Esophagus (tissue), 2 donors: ENCODE results near the gene LBP. TPM values are rescaled to one million over a fixed set of nuclear protein-coding genes. Genes with fewer than 3 reads are reported as not detected.
"Not testable (repeated sequence)": the region's sequence is repeated elsewhere in the genome, so short reads cannot be mapped to it uniquely, and the experiment has no call there.

ENCODE experiments used
- H3K27ac ChIP-seq, 2 donors: one replicate each; pipeline ENCODE4 v1.5.1; 2013; ENCODE audit warnings: low read depth in 2 of 2, mild to moderate bottlenecking in 2 of 2, inconsistent platforms in 1 of 2, low read length in 1 of 2, moderate library complexity in 1 of 2
- H3K27me3 ChIP-seq, 2 donors: one replicate each; pipeline ENCODE4 v1.6.1; 2013; ENCODE audit warnings: low read length in 2 of 2, control low read depth in 1 of 2, mild to moderate bottlenecking in 1 of 2; ENCODE audit not compliant: insufficient read depth in 2 of 2, control insufficient read depth in 1 of 2
- H3K36me3 ChIP-seq, 2 donors: one replicate each; pipeline ENCODE4 v1.6.1; 2013; ENCODE audit warnings: low read length in 1 of 2; ENCODE audit not compliant: control insufficient read depth in 2 of 2, insufficient read depth in 2 of 2
- H3K4me1 ChIP-seq, 2 donors: one replicate each; pipeline ENCODE4 v1.6.1; 2013; ENCODE audit warnings: low read length in 1 of 2; ENCODE audit not compliant: control insufficient read depth in 2 of 2, insufficient read depth in 2 of 2
- H3K4me3 ChIP-seq, 2 donors: one replicate each; pipeline ENCODE4 v1.5.1; 2013; ENCODE audit warnings: low read length in 2 of 2, mild to moderate bottlenecking in 2 of 2, low read depth in 1 of 2, moderate library complexity in 1 of 2
- H3K9me3 ChIP-seq, 2 donors: one replicate each; pipeline ENCODE4 v1.6.1; 2013; ENCODE audit warnings: mild to moderate bottlenecking in 2 of 2, low read depth in 1 of 2, low read length in 1 of 2, moderate library complexity in 1 of 2; ENCODE audit not compliant: control insufficient read depth in 2 of 2, insufficient read depth in 1 of 2
- WGBS, 2 donors: extraction: QIAGEN DNeasy Blood & Tissue Kit; methylation state at CpG; one replicate each; pipeline ENCODE4 v1.1.7; 2013; 5-methylcytosine and 5-hydroxymethylcytosine counted together
- polyA plus RNA-seq, 2 donors: library from polyadenylated mRNA; stranded (reverse); fragments of 200-250 nt; gene quantifications; one replicate each; pipeline ENCODE4 v1.2.3, GENCODE V29; 2013
- donor health status: healthy with polysubstance abuse.
- donor health status: Bipolar disorder and iron deficiency.

Gene LBP
- polyA plus RNA-seq, 2 donors = not detected

GRCh38 chr20:38305541-38305940, 40.7 kb upstream of the LBP start:
- Histone ChIP-seq H3K9me3 (no peaks in the 10 kb centered on the region), H3K4me1 (no peaks in the 10 kb centered on the region), H3K27me3 (no peaks in the 10 kb centered on the region), H3K27ac (no peak overlapping the region), H3K4me3 (no peak overlapping the region), H3K36me3 (no peaks in the 10 kb centered on the region)
- WGBS, 2 donors = 90 to 94% methylated on average over 4 of the region's 4 CpGs

DNA sequence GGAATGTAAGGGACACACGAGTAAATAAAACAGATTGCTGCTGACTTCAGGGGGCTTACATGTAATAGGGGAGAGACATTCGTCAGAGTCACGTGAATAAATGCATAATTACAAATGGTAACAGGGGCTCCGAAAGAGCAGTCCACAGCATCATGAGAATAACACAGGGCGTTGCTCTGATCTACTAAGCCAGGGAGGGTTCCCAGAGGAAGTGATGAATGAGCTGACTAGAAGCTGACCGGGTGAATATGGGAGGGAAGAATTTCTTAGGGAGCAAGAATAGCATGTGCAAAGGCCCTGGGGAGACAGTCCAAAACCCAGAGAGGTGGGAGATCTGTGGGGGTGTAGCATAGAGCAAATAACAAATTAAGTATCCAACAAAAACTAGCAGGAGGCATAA, 39.9 kb upstream of the LBP start:
- 79 to 81% methylated on average over 6 of the region's 6 CpGs for WGBS, 2 donors
- Histone ChIP-seq H3K9me3 (no peaks in the 10 kb centered on the region), H3K36me3 (no peaks in the 10 kb centered on the region), H3K27ac (no peak overlapping the region), H3K4me1 (no peaks in the 10 kb centered on the region), H3K27me3 (no peaks in the 10 kb centered on the region), H3K4me3 (no peak overlapping the region)

DNA sequence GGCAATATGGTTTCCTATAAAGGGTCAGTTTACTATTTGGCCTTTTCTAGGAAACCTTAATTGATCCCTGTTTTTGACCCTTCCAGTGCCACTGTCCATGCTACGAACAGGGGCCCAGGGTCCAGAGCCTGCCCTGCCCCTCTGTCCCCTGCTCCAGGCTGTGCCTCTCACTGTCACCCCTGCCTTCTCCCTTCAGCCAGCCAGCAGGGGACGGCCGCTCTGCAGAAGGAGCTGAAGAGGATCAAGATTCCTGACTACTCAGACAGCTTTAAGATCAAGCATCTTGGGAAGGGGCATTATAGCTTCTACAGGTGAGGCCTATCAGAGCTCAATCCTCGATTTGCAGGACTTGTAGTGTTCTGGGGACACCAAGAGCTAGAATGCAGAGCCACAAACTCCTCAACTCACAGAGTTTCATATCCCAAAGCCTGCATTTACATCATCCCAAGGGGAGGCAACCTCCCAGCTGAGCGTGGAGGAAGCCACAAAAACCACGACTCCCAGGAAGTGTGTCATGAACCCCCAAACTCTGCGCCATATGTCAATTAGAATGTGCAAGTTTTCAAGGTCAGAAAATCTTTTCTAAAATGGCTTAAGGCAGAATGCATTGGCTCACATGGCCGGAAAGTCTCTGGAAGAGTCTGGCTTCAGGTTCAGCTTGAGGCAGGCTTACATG, 38.8 kb upstream of the LBP start:
- Histone ChIP-seq H3K27me3 (no peaks in the 10 kb centered on the region), H3K36me3 (no peaks in the 10 kb centered on the region), H3K4me3 (no peak overlapping the region), H3K9me3 (no peaks in the 10 kb centered on the region), H3K4me1 (no peaks in the 10 kb centered on the region), H3K27ac (no peak overlapping the region)
- WGBS, 2 donors = 80 to 82% methylated on average over 8 of the region's 8 CpGs

GRCh38 chr20:38308047-38308438, 38.2 kb upstream of the LBP start:
- no peaks in the 10 kb centered on the region for H3K27me3 ChIP-seq
- no peaks in the 10 kb centered on the region for H3K4me1 ChIP-seq
- H3K4me3 ChIP-seq = no peak overlapping the region
- H3K9me3 ChIP-seq = no peaks in the 10 kb centered on the region
- H3K27ac ChIP-seq = no peak overlapping the region
- no peaks in the 10 kb centered on the region for H3K36me3 ChIP-seq
- 66 to 69% methylated on average over 4 of the region's 4 CpGs for WGBS, 2 donors

DNA sequence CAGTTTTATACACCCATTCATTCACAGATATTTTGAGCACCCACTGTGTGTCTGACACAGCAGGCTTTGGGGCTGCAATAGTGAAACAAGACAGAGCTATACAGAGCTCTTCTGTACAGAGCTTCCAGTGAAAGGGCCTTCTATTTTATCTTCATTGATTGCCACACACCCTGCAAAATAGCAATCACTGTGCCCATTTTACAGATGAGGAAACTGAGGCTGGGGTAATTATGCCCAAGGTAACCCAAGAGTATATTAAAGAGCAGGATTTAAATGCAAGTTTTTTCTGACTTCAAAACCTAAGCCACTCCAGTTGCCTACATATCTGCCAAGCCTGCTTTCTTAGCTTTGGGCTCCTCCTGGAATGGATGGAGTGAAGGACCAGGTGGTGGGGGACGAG, 37.8 kb upstream of the LBP start:
- 32 to 40% methylated on average over 1 of the region's 1 CpG for WGBS, 2 donors
- Histone ChIP-seq H3K4me1 (no peaks in the 10 kb centered on the region), H3K4me3 (no peak overlapping the region)

DNA sequence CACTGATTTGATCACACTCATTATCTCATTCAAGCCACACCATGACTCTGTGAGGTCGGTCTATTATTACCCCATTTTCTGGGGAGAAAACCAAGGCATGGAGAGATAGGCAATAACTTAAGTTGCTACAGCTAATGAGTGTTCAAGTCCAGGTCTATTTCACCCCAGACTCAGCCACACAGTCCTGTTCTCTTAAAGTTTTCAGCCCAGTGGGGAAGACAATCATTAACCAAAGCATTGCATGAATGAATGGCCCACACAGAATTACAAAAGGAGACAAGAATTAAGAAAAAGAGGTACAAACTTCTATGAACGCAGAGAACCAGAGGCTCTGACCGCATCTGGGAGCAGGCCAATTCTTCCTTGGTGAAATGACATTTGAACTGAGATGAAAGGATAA, 35.2 kb upstream of the LBP start:
- Histone ChIP-seq H3K36me3 (no peaks in the 10 kb centered on the region), H3K27ac (no peak overlapping the region), H3K4me1 (no peaks in the 10 kb centered on the region), H3K4me3 (no peak overlapping the region), H3K9me3 (no peaks in the 10 kb centered on the region), H3K27me3 (no peaks in the 10 kb centered on the region)
- 74 to 84% methylated on average over 3 of the region's 3 CpGs for WGBS, 2 donors

More for the DNA sequence above, 37.8 kb upstream of the LBP start:
- Histone ChIP-seq H3K27me3 (no peaks in the 10 kb centered on the region), H3K36me3 (no peaks in the 10 kb centered on the region), H3K9me3 (no peaks in the 10 kb centered on the region), H3K27ac (no peak overlapping the region)

GRCh38 chr20:38311491-38311890, 34.8 kb upstream of the LBP start:
- WGBS, 2 donors = 43 to 48% methylated on average over 3 of the region's 3 CpGs
- Histone ChIP-seq H3K4me3 (no peak overlapping the region), H3K4me1 (no peaks in the 10 kb centered on the region), H3K27me3 (no peaks in the 10 kb centered on the region), H3K9me3 (no peaks in the 10 kb centered on the region), H3K27ac (no peak overlapping the region), H3K36me3 (no peaks in the 10 kb centered on the region)

- no peaks in the 10 kb centered on the region for H3K9me3 ChIP-seq
- no peaks in the 10 kb centered on the region for H3K27me3 ChIP-seq
- no peak overlapping the region for H3K4me3 ChIP-seq
- WGBS, 2 donors = 97% methylated on average over 2 of the region's 2 CpGs
- no peak overlapping the region for H3K27ac ChIP-seq
- H3K36me3 ChIP-seq = no peaks in the 10 kb centered on the region
- no peaks in the 10 kb centered on the region for H3K4me1 ChIP-seq
Observed at GRCh38 chr20:38313676-38314075, 32.6 kb upstream of the LBP start.

- H3K27ac ChIP-seq, H3K36me3 ChIP-seq, H3K9me3 ChIP-seq, H3K4me1 ChIP-seq, H3K4me3 ChIP-seq, H3K27me3 ChIP-seq: not testable (repeated sequence)
- WGBS, 2 donors = 97% methylated on average over 1 of the region's 1 CpG
Observed at GRCh38 chr20:38314350-38314749, 31.9 kb upstream of the LBP start.

GRCh38 chr20:38315290-38315966, 30.9 kb upstream of the LBP start:
- Histone ChIP-seq H3K4me1 (no peaks in the 10 kb centered on the region), H3K27ac (no peak overlapping the region), H3K4me3 (no peak overlapping the region), H3K36me3 (no peaks in the 10 kb centered on the region), H3K9me3 (no peaks in the 10 kb centered on the region), H3K27me3 (no peaks in the 10 kb centered on the region)
- 60 to 75% methylated on average over 5 of the region's 5 CpGs for WGBS, 2 donors
